Kidney epithelial cell (primary cell): ENCODE data around the gene STIM1. TPM values are rescaled to one million over a fixed set of nuclear protein-coding genes. Genes with fewer than 3 reads are reported as not detected.

Experiments used
- DNase-seq: peaks from one replicate; pipeline ENCODE4 v3.0.0-alpha.2; 2010; ENCODE audit warnings: low read depth
- H3K27me3 ChIP-seq: 2 replicates; pipeline ENCODE4 v1.6.0; 2011; ENCODE audit warnings: low read length; ENCODE audit not compliant: control insufficient read depth, insufficient read depth
- H3K36me3 ChIP-seq: 2 replicates; pipeline ENCODE4 v1.5.1; 2011; ENCODE audit warnings: low read length; ENCODE audit not compliant: control insufficient read depth, insufficient read depth
- H3K4me3 ChIP-seq: 2 replicates; pipeline ENCODE4 v1.5.1; 2011; ENCODE audit warnings: low read depth, mild to moderate bottlenecking, control low read depth, low read length
- CTCF ChIP-seq: IDR thresholded peaks from 2 replicates; pipeline ENCODE4 v1.5.1; 2011; ENCODE audit warnings: mild to moderate bottlenecking, moderate library complexity, low read length, control low read depth, inconsistent platforms; ENCODE audit not compliant: insufficient read depth, poor library complexity, severe bottlenecking
- total RNA-seq: library from RNA; depleted of rRNA; stranded (reverse); fragments of >200 nt; gene quantifications from 2 replicates; pipeline ENCODE4 v1.2.3, GENCODE V29; 2015

Gene STIM1
- total RNA-seq, 1 donor from 2014 or later = 25.4 TPM

- Histone ChIP-seq H3K4me3 (no peak overlapping the region), H3K27me3 (no peaks in the 10 kb centered on the region), H3K36me3 (no peaks in the 10 kb centered on the region)
- no peak for TF ChIP-seq CTCF
- DNase-seq = no peak
Observed at GRCh38 chr11:3977078-3977477, 121.6 kb downstream of the STIM1 start.

GRCh38 chr11:3981084-3981633 is 125.7 kb downstream of the STIM1 start:
- no peak for TF ChIP-seq CTCF
- Histone ChIP-seq H3K4me3 (no peak overlapping the region), H3K27me3 (no peaks in the 10 kb centered on the region), H3K36me3 (no peaks in the 10 kb centered on the region)
- no peak for DNase-seq

- Histone ChIP-seq H3K4me3 (no peak overlapping the region), H3K27me3 (no peaks in the 10 kb centered on the region), H3K36me3 (no peaks in the 10 kb centered on the region)
- DNase-seq = no peak
- TF ChIP-seq CTCF = no peak
Observed at GRCh38 chr11:3982431-3982830, 127.0 kb downstream of the STIM1 start.

- no peak overlapping the region for H3K4me3 ChIP-seq
- no peak for DNase-seq
- TF ChIP-seq CTCF = no peak
- H3K27me3 ChIP-seq = no peaks in the 10 kb centered on the region
- no peaks in the 10 kb centered on the region for H3K36me3 ChIP-seq
Observed at GRCh38 chr11:3983101-3983500, 127.6 kb downstream of the STIM1 start.

GRCh38 chr11:3984896-3985295 is 129.4 kb downstream of the STIM1 start:
- no peak overlapping the region for H3K4me3 ChIP-seq
- DNase-seq = no peak
- TF ChIP-seq CTCF = peak; percentile 6

GRCh38 chr11:3985631-3986030 is 130.2 kb downstream of the STIM1 start:
- no peaks in the 10 kb centered on the region for H3K27me3 ChIP-seq
- H3K36me3 ChIP-seq = no peaks in the 10 kb centered on the region
- TF ChIP-seq CTCF = no peak
- DNase-seq = no peak
- no peak overlapping the region for H3K4me3 ChIP-seq

More at GRCh38 chr11:3984896-3985295, 129.4 kb downstream of the STIM1 start:
- no peaks in the 10 kb centered on the region for H3K36me3 ChIP-seq
- H3K27me3 ChIP-seq = no peaks in the 10 kb centered on the region
